ENCODE data around the gene GADD45B. TPM values are rescaled to one million over a fixed set of nuclear protein-coding genes. Genes with fewer than 3 reads are reported as not detected.
A peak's percentile ranks its signal among the peaks of the same experiment; 100 is the strongest.

Gene GADD45B
- total and polyA plus RNA-seq, 2 donors (not counting 1 experiment from before 2014, with no cell fraction given) = 32.5 to 61.7 TPM

GRCh38 chr19:2482354-2483038 is 6.6 kb downstream of the GADD45B start:
- peaks cover 1% of the 10 kb centered on the region for H3K9me3 ChIP-seq (ENCODE audit: control insufficient read depth, insufficient read depth, low read depth, low read length)
- peaks cover 2% of the 10 kb centered on the region for H3K36me3 ChIP-seq (ENCODE audit: control insufficient read depth, insufficient read depth, low read length)
- no peaks in the 10 kb centered on the region for H3K27me3 ChIP-seq (ENCODE audit: control insufficient read depth, insufficient read depth, low read length)
- TF ChIP-seq, protein P1, sequence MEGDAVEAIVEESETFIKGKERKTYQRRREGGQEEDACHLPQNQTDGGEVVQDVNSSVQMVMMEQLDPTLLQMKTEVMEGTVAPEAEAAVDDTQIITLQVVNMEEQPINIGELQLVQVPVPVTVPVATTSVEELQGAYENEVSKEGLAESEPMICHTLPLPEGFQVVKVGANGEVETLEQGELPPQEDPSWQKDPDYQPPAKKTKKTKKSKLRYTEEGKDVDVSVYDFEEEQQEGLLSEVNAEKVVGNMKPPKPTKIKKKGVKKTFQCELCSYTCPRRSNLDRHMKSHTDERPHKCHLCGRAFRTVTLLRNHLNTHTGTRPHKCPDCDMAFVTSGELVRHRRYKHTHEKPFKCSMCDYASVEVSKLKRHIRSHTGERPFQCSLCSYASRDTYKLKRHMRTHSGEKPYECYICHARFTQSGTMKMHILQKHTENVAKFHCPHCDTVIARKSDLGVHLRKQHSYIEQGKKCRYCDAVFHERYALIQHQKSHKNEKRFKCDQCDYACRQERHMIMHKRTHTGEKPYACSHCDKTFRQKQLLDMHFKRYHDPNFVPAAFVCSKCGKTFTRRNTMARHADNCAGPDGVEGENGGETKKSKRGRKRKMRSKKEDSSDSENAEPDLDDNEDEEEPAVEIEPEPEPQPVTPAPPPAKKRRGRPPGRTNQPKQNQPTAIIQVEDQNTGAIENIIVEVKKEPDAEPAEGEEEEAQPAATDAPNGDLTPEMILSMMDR (conservative IDR thresholded peaks at IDR 0.05 in 1 of 2, IDR thresholded peaks at IDR 0.05 in 1 of 2; ENCODE audit: low read depth in 1 of 2, low read length in 2 of 2) = no peak
- TF ChIP-seq EZH2 (IDR thresholded peaks at IDR 0.05; ENCODE audit: low read length, missing control alignments) = no peak
- no peak for DNase-seq (ENCODE audit: low read depth in 2 of 2)
- H3K4me1 ChIP-seq (ENCODE audit: control insufficient read depth, extremely low read depth, insufficient read depth, low read length) = no peaks in the 10 kb centered on the region
- peaks cover 8% of the 10 kb centered on the region for H3K79me2 ChIP-seq (ENCODE audit: control insufficient read depth, insufficient read depth, low read length)
- no peaks in the 10 kb centered on the region for H4K20me1 ChIP-seq (ENCODE audit: control insufficient read depth, extremely low read depth, insufficient read depth, low read length)
- H3K4me2 ChIP-seq (ENCODE audit: extremely low read depth, insufficient read depth, low read length) = no peak overlapping the region
- no peak overlapping the region for H3K9ac ChIP-seq (ENCODE audit: insufficient read depth, low read length)
- no peak overlapping the region for H3K27ac ChIP-seq (ENCODE audit: insufficient read depth, low read length)
- H3K4me3 ChIP-seq (replicated peaks in 1 of 4; ENCODE audit: control extremely low read depth in 1 of 4, insufficient read depth in 1 of 4, low read depth in 3 of 4, low read length in 4 of 4) = no peak overlapping the region
- H2AFZ ChIP-seq (ENCODE audit: low read length) = no peak overlapping the region

GRCh38 chr19:2483084-2483483 is 7.2 kb downstream of the GADD45B start:
- no peak overlapping the region for H2AFZ ChIP-seq (ENCODE audit: low read length)
- no peak overlapping the region for H3K4me3 ChIP-seq (replicated peaks in 1 of 4; ENCODE audit: control extremely low read depth in 1 of 4, insufficient read depth in 1 of 4, low read depth in 3 of 4, low read length in 4 of 4)
- H3K4me1 ChIP-seq (ENCODE audit: control insufficient read depth, extremely low read depth, insufficient read depth, low read length) = no peaks in the 10 kb centered on the region
- no peaks in the 10 kb centered on the region for H3K36me3 ChIP-seq (ENCODE audit: control insufficient read depth, insufficient read depth, low read length)
- H3K9ac ChIP-seq (ENCODE audit: insufficient read depth, low read length) = no peak overlapping the region
- no peaks in the 10 kb centered on the region for H4K20me1 ChIP-seq (ENCODE audit: control insufficient read depth, extremely low read depth, insufficient read depth, low read length)
- H3K9me3 ChIP-seq (ENCODE audit: control insufficient read depth, insufficient read depth, low read depth, low read length) = peaks cover 1% of the 10 kb centered on the region
- H3K27ac ChIP-seq (ENCODE audit: insufficient read depth, low read length) = no peak overlapping the region
- TF ChIP-seq, protein P1 (conservative IDR thresholded peaks at IDR 0.05 in 1 of 2, IDR thresholded peaks at IDR 0.05 in 1 of 2; ENCODE audit: low read depth in 1 of 2, low read length in 2 of 2) = no peak
- no peak for TF ChIP-seq EZH2 (IDR thresholded peaks at IDR 0.05; ENCODE audit: low read length, missing control alignments)
- DNase-seq (ENCODE audit: low read depth in 2 of 2) = peak in 1 of 2 donors; percentile 25
- peaks cover 3% of the 10 kb centered on the region for H3K79me2 ChIP-seq (ENCODE audit: control insufficient read depth, insufficient read depth, low read length)
- no peak overlapping the region for H3K4me2 ChIP-seq (ENCODE audit: extremely low read depth, insufficient read depth, low read length)
- no peaks in the 10 kb centered on the region for H3K27me3 ChIP-seq (ENCODE audit: control insufficient read depth, insufficient read depth, low read length)

GRCh38 chr19:2483484-2484151 is 7.7 kb downstream of the GADD45B start:
- Histone ChIP-seq H2AFZ (ENCODE audit: low read length) (no peak overlapping the region), H3K27me3 (ENCODE audit: control insufficient read depth, insufficient read depth, low read length) (no peaks in the 10 kb centered on the region), H3K9ac (ENCODE audit: insufficient read depth, low read length) (no peak overlapping the region), H3K4me3 (replicated peaks in 1 of 4; ENCODE audit: control extremely low read depth in 1 of 4, insufficient read depth in 1 of 4, low read depth in 3 of 4, low read length in 4 of 4) (no peak overlapping the region), H3K9me3 (ENCODE audit: control insufficient read depth, insufficient read depth, low read depth, low read length) (peaks cover 1% of the 10 kb centered on the region), H3K27ac (ENCODE audit: insufficient read depth, low read length) (no peak overlapping the region), H3K4me1 (ENCODE audit: control insufficient read depth, extremely low read depth, insufficient read depth, low read length) (peaks cover under 1% of the 10 kb centered on the region), H3K4me2 (ENCODE audit: extremely low read depth, insufficient read depth, low read length) (no peak overlapping the region), H4K20me1 (ENCODE audit: control insufficient read depth, extremely low read depth, insufficient read depth, low read length) (no peaks in the 10 kb centered on the region), H3K36me3 (ENCODE audit: control insufficient read depth, insufficient read depth, low read length) (no peaks in the 10 kb centered on the region), H3K79me2 (ENCODE audit: control insufficient read depth, insufficient read depth, low read length) (no peaks in the 10 kb centered on the region)
- no peak for DNase-seq (ENCODE audit: low read depth in 2 of 2)
- TF ChIP-seq, protein P1 (conservative IDR thresholded peaks at IDR 0.05 in 1 of 2, IDR thresholded peaks at IDR 0.05 in 1 of 2; ENCODE audit: low read depth in 1 of 2, low read length in 2 of 2) = no peak
- no peak for TF ChIP-seq EZH2 (IDR thresholded peaks at IDR 0.05; ENCODE audit: low read length, missing control alignments)

All from fibroblast of lung (primary cell).